ENCODE results near the gene TNIK.

- TF ChIP-seq POLR2A (IDR thresholded peaks at IDR 0.05) (no peak), CTCF (IDR thresholded peaks at IDR 0.05) (no peak), POLR2AphosphoS5 (IDR thresholded peaks at IDR 0.05) (no peak)
These were observed 246.3 kb downstream of the TNIK start for GRCh38 chr3:171213907-171214306.

Measured in prostate gland (tissue), 2 donors.